Smooth muscle cell (in vitro differentiated cells): ENCODE measurements around the gene TAAR6. TPM values are rescaled to one million over a fixed set of nuclear protein-coding genes. Genes with fewer than 3 reads are reported as not detected.

ENCODE experiments used
- DNase-seq: peaks from one replicate; lab custom pipeline; 2025; ENCODE audit not compliant: unreplicated experiment; lab: John Stamatoyannopoulos, UW
- H2AFZ ChIP-seq: fragments of 200-600 bp; sonication (generic); 2 replicates; pipeline ENCODE4 v1.6.0; 2016; ENCODE audit warnings: antibody characterized with exemption, low read depth, mild to moderate bottlenecking
- H3F3A ChIP-seq: fragments of 200-600 bp; sonication (generic); 2 replicates; pipeline ENCODE4 v1.6.0; 2017; ENCODE audit warnings: antibody characterized with exemption, low read depth
- H3K27ac ChIP-seq: fragments of 200-600 bp; sonication (generic); 2 replicates; pipeline ENCODE4 v1.5.1; 2016; ENCODE audit warnings: low read depth, mild to moderate bottlenecking
- H3K27me3 ChIP-seq: fragments of 200-600 bp; sonication (generic); 2 replicates; pipeline ENCODE4 v1.6.1; 2016; ENCODE audit warnings: low read depth, mild to moderate bottlenecking
- H3K36me3 ChIP-seq: fragments of 200-600 bp; sonication (generic); 2 replicates; pipeline ENCODE4 v1.5.1; 2016; ENCODE audit warnings: low read depth
- H3K4me1 ChIP-seq: fragments of 200-600 bp; sonication (generic); 2 replicates; pipeline ENCODE4 v1.5.1; 2016; ENCODE audit warnings: low read depth
- H3K4me2 ChIP-seq: fragments of 200-600 bp; sonication (generic); 2 replicates; pipeline ENCODE4 v1.6.0; 2016; ENCODE audit warnings: mild to moderate bottlenecking
- H3K4me3 ChIP-seq: fragments of 200-600 bp; sonication (generic); 2 replicates; pipeline ENCODE4 v1.5.1; 2016; ENCODE audit warnings: mild to moderate bottlenecking
- H3K79me2 ChIP-seq: fragments of 200-600 bp; sonication (generic); 2 replicates; pipeline ENCODE4 v1.6.0; 2016; ENCODE audit warnings: low read depth, mild to moderate bottlenecking
- H3K9ac ChIP-seq: fragments of 200-600 bp; sonication (generic); 2 replicates; pipeline ENCODE4 v1.6.0; 2016; ENCODE audit warnings: low read depth
- H3K9me3 ChIP-seq: fragments of 200-600 bp; sonication (generic); replicated peaks from 2 replicates; pipeline ENCODE4 v1.5.1; 2016; ENCODE audit warnings: low read depth
- H4K20me1 ChIP-seq: fragments of 200-600 bp; sonication (generic); 2 replicates; pipeline ENCODE4 v1.6.0; 2016; ENCODE audit warnings: low read depth
- WGBS: methylation state at CpG from one replicate; pipeline ENCODE4 v1.1.7; 2016; ENCODE audit warnings: low lambda C conversion rate; 5-methylcytosine and 5-hydroxymethylcytosine counted together
- polyA plus RNA-seq: library from polyadenylated mRNA; unstranded; fragments of >200 nt; fragmentation: Nextera tagmentation; extraction: Ambion mirVana; gene quantifications from 2 replicates; pipeline ENCODE4 v1.2.1, GENCODE V29; 2016
- total RNA-seq: library from RNA; depleted of rRNA; stranded (reverse); fragments of >200 nt; gene quantifications from 2 replicates; pipeline ENCODE4 v1.2.3, GENCODE V29; 2014
- TF ChIP-seq, protein P1 (sequence below): fragments of 200-600 bp; sonication (generic); IDR thresholded peaks from 2 replicates; pipeline ENCODE4 v1.5.1; 2017; ENCODE audit warnings: borderline replicate concordance, mild to moderate bottlenecking, antibody characterized with exemption; ENCODE audit not compliant: insufficient read depth, poor library complexity, severe bottlenecking

TAAR6 gene
- total and polyA plus RNA-seq, 2 experiments from 2014 or later: not detected

DNA sequence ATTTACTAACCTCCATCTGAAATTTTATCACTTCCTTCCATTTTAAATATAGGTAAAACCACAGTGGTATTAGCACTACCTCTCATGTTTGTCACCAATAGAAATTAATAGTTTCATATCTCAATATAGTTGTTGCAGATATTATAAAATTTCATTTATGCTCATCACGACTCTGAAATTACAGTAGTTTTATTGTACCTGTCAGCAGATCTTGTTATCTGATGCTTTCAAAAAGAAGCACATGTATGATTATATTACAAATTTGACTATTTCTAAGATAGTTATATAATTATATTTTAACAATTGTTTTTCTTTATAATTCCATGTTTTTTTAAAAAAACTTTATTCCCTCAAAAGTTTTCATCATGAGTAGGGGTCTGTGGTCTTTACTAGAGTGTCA lies 14.6 kb downstream of the TAAR6 start:
- Histone ChIP-seq H3K4me2 (no peak overlapping the region), H3K4me1 (no peaks in the 10 kb centered on the region), H3K36me3 (no peaks in the 10 kb centered on the region), H2AFZ (no peak overlapping the region), H4K20me1 (no peaks in the 10 kb centered on the region), H3F3A (no peaks in the 10 kb centered on the region), H3K79me2 (no peaks in the 10 kb centered on the region), H3K9me3 (no peaks in the 10 kb centered on the region), H3K27ac (no peak overlapping the region), H3K27me3 (no peaks in the 10 kb centered on the region), H3K4me3 (no peak overlapping the region), H3K9ac (no peak overlapping the region)
- no peak for DNase-seq
- WGBS: 86% methylated on average over 1 of the region's 1 CpG
- TF ChIP-seq, protein P1, sequence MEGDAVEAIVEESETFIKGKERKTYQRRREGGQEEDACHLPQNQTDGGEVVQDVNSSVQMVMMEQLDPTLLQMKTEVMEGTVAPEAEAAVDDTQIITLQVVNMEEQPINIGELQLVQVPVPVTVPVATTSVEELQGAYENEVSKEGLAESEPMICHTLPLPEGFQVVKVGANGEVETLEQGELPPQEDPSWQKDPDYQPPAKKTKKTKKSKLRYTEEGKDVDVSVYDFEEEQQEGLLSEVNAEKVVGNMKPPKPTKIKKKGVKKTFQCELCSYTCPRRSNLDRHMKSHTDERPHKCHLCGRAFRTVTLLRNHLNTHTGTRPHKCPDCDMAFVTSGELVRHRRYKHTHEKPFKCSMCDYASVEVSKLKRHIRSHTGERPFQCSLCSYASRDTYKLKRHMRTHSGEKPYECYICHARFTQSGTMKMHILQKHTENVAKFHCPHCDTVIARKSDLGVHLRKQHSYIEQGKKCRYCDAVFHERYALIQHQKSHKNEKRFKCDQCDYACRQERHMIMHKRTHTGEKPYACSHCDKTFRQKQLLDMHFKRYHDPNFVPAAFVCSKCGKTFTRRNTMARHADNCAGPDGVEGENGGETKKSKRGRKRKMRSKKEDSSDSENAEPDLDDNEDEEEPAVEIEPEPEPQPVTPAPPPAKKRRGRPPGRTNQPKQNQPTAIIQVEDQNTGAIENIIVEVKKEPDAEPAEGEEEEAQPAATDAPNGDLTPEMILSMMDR: no peak

DNA sequence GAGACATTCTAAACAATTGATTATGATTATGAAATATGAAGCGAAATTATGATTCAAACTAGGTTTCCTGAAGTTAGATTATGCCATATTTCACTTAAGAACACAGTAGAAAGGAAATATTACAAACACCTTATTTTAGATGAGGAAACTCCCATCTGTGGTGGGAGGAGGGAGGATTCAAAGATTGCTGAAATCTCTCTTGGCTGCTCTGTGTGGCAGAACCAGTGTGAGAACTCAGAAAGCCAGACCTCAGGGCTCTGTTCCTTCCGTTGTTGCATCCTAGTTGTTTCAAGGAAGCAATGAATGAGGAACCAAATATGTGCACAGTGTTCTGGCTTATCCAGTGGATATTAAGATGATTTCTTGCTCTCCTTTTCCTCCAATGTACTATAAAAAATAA lies 17.3 kb downstream of the TAAR6 start:
- 73% methylated on average over 2 of the region's 2 CpGs for WGBS
- Histone ChIP-seq H3K9me3 (no peaks in the 10 kb centered on the region), H3K27ac (no peak overlapping the region), H3K36me3 (no peaks in the 10 kb centered on the region), H3K79me2 (no peaks in the 10 kb centered on the region), H3K4me2 (no peak overlapping the region), H3F3A (no peaks in the 10 kb centered on the region), H3K4me1 (no peaks in the 10 kb centered on the region), H4K20me1 (no peaks in the 10 kb centered on the region), H3K4me3 (no peak overlapping the region), H2AFZ (no peak overlapping the region), H3K9ac (no peak overlapping the region), H3K27me3 (peaks cover 7% of the 10 kb centered on the region)
- DNase-seq: no peak
- TF ChIP-seq, protein P1: no peak

DNA sequence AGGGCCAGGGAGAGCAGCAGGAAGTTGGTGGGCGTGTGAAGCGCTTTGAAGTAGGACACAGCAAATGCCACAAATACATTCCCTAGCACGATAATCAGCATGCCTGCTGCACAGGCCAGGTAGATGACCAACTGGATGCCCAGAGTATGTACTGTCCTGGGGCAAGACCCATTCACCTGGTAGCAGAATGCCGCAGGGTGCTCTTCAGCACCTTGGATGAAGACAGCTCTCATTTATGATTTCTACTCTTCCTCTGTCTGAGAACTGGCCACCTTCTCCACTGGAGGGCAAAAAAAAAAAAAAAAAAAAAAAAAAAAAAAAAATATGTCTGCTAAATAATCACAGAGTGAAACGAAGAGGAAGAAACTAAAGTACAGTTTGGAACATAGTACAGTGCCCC lies 19.3 kb downstream of the TAAR6 start, which contains the start of gene TAAR5:
TAAR5 (minus strand) TSS at position 288 of the 400 bp plus-strand sequence; CDS start at position 233, 55 bp downstream.
- H3K4me1 ChIP-seq: no peaks in the 10 kb centered on the region
- no peak within 1 kb of the TSS for H3K9ac ChIP-seq
- no peak within 1 kb of the TSS for H3K4me3 ChIP-seq
- no peaks in the 10 kb centered on the region for H3F3A ChIP-seq
- peaks cover 7% of the 10 kb centered on the region for H3K27me3 ChIP-seq
- TF ChIP-seq, protein P1: no peak
- no peak within 1 kb of the TSS for H3K4me2 ChIP-seq
- H3K27ac ChIP-seq: no peak within 1 kb of the TSS
- no peaks in the 10 kb centered on the region for H3K9me3 ChIP-seq
- H3K36me3 ChIP-seq: no peaks in the 10 kb centered on the region
- H2AFZ ChIP-seq: no peak within 1 kb of the TSS
- 85% methylated on average over 5 of the region's 5 CpGs for WGBS
- no peaks in the 10 kb centered on the region for H4K20me1 ChIP-seq
- no peak for DNase-seq
- H3K79me2 ChIP-seq: no peaks in the 10 kb centered on the region

DNA sequence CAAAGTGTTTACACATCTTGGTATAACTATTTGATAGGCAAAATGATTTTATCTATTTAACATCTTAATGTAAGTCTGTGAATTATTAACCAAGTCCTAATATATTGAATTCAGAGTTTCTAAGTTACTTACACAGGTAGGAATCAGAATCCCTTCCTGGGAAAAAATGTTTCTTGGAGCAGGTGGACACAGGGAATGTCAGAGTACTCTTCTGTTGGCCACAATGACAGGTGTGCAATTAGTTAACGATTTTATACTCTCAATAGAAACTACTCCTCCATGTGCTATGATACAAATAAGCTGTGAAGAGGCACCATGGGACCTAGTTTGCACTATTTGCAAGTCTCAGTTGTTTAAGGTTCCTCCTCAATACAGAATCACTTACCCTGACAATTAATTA lies 20.2 kb downstream of the TAAR6 start:
- H2AFZ ChIP-seq: no peak overlapping the region
- no peaks in the 10 kb centered on the region for H3K9me3 ChIP-seq
- WGBS: 78% methylated on average over 1 of the region's 1 CpG
- H3K4me1 ChIP-seq: no peaks in the 10 kb centered on the region
- no peaks in the 10 kb centered on the region for H4K20me1 ChIP-seq
- no peak for DNase-seq
- no peaks in the 10 kb centered on the region for H3K36me3 ChIP-seq
- peaks cover 7% of the 10 kb centered on the region for H3K27me3 ChIP-seq
- H3K79me2 ChIP-seq: no peaks in the 10 kb centered on the region
- no peak overlapping the region for H3K27ac ChIP-seq
- no peaks in the 10 kb centered on the region for H3F3A ChIP-seq
- no peak overlapping the region for H3K9ac ChIP-seq
- no peak overlapping the region for H3K4me3 ChIP-seq
- TF ChIP-seq, protein P1: no peak
- H3K4me2 ChIP-seq: no peak overlapping the region
